DND-41 (cell line): ENCODE measurements around the gene PEDS1.
A peak's percentile ranks its signal among the peaks of the same experiment; 100 is the strongest.

Experiments used
- ATAC-seq: fragments of 200-7000 bp; cut with Tn5 transposase; 3 replicates; pipeline ENCODE4 v1.9.1; 2021; ENCODE audit warnings: low read depth; ENCODE audit not compliant: insufficient read depth
- DNase-seq: peaks from one replicate; pipeline ENCODE4 v3.0.0-alpha.2; 2020
- H2AFZ ChIP-seq: 2 replicates; pipeline ENCODE4 v1.6.0; 2012; ENCODE audit warnings: low read depth, low read length
- H3K27ac ChIP-seq: 2 replicates; pipeline ENCODE4 v1.5.1; 2012; ENCODE audit warnings: low read length, inconsistent platforms
- H3K27me3 ChIP-seq: fragments of 200-600 bp; sonication (generic); 2 replicates; pipeline ENCODE4 v1.6.0; 2012; ENCODE audit warnings: low read length, mild to moderate bottlenecking, inconsistent platforms; ENCODE audit not compliant: insufficient read depth, poor library complexity
- H3K36me3 ChIP-seq: 2 replicates; pipeline ENCODE4 v1.5.1; 2012; ENCODE audit warnings: low read length, inconsistent platforms; ENCODE audit not compliant: insufficient read depth
- H3K4me1 ChIP-seq: 2 replicates; pipeline ENCODE4 v1.5.1; 2012; ENCODE audit warnings: mild to moderate bottlenecking, low read length; ENCODE audit not compliant: insufficient read depth
- H3K4me2 ChIP-seq: 2 replicates; pipeline ENCODE4 v1.6.0; 2012; ENCODE audit warnings: mild to moderate bottlenecking, moderate library complexity, low read length, inconsistent platforms; ENCODE audit not compliant: insufficient read depth
- H3K4me3 ChIP-seq, 2 experiments: fragments of 200-600 bp in 1 of 2; shearing (Covaris generic) in 1 of 2; 2 replicates each; pipeline ENCODE4 v1.5.1; 2012 to 2016; ENCODE audit warnings: inconsistent platforms in 2 of 2, low read length in 2 of 2, mild to moderate bottlenecking in 2 of 2, low read depth in 1 of 2, moderate library complexity in 1 of 2
- H3K79me2 ChIP-seq: 2 replicates; pipeline ENCODE4 v1.6.0; 2012; ENCODE audit warnings: low read length, inconsistent platforms; ENCODE audit not compliant: insufficient read depth
- H3K9ac ChIP-seq: 2 replicates; pipeline ENCODE4 v1.6.0; 2012; ENCODE audit warnings: low read depth, mild to moderate bottlenecking, inconsistent platforms, low read length, moderate library complexity
- H3K9me3 ChIP-seq: 2 replicates; pipeline ENCODE4 v1.5.1; 2012; ENCODE audit warnings: low read length, moderate library complexity, mild to moderate bottlenecking, inconsistent platforms; ENCODE audit not compliant: insufficient read depth, severe bottlenecking
- H4K20me1 ChIP-seq: 2 replicates; pipeline ENCODE4 v1.6.0; 2012; ENCODE audit warnings: low read length; ENCODE audit not compliant: insufficient read depth
- EZH2 ChIP-seq: IDR thresholded peaks from 3 replicates; pipeline ENCODE4 v1.6.1; 2012; ENCODE audit warnings: borderline replicate concordance, low read depth, mild to moderate bottlenecking, moderate library complexity, low read length, inconsistent platforms; ENCODE audit not compliant: severe bottlenecking
- TF ChIP-seq, protein P1 (sequence below): IDR thresholded peaks from 2 replicates; pipeline ENCODE4 v1.5.1; 2012; ENCODE audit warnings: borderline replicate concordance, low read length, moderate library complexity, mild to moderate bottlenecking; ENCODE audit not compliant: poor library complexity, severe bottlenecking; ENCODE audit errors: extremely low read depth

PEDS1 gene

DNA sequence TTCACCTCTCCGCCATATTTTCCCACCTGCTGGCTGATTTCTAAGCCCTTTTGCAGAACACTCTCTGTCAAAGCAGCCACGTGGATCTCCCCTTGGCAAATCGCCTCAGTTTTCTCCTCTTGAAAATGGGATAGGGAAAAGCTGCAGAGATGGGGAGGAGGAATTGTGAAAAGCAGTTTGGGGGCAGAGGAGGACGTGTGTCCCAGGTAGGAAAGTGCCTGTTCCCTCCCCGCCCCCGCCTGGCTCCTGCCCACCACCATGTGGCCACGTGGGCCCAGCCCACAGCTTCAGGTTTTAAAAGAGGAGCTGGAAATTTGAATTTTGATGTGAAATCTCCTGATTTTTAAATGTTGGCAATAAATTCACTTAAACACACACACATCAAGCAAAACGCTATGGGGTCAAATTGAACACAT, 33.5 kb upstream of the PEDS1 start:
- H3K27ac ChIP-seq, result no peak overlapping the region
- H3K27me3 ChIP-seq, result no peaks in the 10 kb centered on the region
- H3K36me3 ChIP-seq, result no peaks in the 10 kb centered on the region; the same call in 1 of the 2 replicates
- peaks cover 8% of the 10 kb centered on the region for H3K4me1 ChIP-seq
- DNase-seq, result no peak
- H3K9ac ChIP-seq, result no peak overlapping the region
- peaks cover 8% of the 10 kb centered on the region; the same call in 1 of the 2 replicates for H4K20me1 ChIP-seq
- H2AFZ ChIP-seq, result no peak overlapping the region
- no peak for ATAC-seq
- H3K4me3 ChIP-seq, result no peak overlapping the region
- no peak for TF ChIP-seq EZH2
- TF ChIP-seq, protein P1, sequence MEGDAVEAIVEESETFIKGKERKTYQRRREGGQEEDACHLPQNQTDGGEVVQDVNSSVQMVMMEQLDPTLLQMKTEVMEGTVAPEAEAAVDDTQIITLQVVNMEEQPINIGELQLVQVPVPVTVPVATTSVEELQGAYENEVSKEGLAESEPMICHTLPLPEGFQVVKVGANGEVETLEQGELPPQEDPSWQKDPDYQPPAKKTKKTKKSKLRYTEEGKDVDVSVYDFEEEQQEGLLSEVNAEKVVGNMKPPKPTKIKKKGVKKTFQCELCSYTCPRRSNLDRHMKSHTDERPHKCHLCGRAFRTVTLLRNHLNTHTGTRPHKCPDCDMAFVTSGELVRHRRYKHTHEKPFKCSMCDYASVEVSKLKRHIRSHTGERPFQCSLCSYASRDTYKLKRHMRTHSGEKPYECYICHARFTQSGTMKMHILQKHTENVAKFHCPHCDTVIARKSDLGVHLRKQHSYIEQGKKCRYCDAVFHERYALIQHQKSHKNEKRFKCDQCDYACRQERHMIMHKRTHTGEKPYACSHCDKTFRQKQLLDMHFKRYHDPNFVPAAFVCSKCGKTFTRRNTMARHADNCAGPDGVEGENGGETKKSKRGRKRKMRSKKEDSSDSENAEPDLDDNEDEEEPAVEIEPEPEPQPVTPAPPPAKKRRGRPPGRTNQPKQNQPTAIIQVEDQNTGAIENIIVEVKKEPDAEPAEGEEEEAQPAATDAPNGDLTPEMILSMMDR, result no peak
- H3K9me3 ChIP-seq, result no peaks in the 10 kb centered on the region
- peaks cover 13% of the 10 kb centered on the region for H3K79me2 ChIP-seq
- H3K4me2 ChIP-seq, result no peak overlapping the region

DNA sequence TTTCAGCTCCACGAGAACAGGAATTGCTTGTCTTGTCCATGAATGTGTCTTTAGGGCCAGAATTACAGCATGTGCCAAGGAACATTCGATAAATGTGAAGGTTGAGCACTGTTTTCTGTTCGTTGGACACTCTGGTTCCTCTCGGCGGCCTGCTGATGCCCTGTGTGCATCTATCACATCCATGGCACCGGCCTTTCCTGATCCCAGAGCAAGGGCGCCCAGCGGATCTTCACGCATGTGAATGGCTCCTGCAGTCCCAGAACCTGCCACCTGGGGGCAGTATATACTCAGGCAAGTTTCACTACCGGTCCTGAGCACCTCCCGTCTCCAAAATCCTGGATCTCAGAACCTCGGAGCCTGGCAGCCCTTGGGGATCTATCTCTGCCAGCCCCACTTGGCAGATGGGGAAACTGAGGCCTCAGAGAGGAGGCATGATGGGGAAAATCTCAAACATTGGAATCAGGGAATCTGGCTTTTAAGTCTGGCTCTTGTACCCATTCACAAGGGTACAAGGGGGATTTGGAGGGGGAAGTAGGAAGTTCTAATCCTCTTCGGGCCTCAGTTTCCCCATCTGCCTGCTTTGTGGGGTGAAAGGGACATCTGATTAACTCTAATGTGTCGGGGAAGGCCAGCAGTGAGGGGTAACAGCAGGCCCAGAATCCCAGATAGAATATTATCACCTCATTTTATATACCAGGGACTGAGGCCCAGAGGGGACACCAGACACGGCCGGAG, 32.8 kb upstream of the PEDS1 start:
- H3K27me3 ChIP-seq, result no peaks in the 10 kb centered on the region
- peaks cover 8% of the 10 kb centered on the region for H3K4me1 ChIP-seq
- H3K4me2 ChIP-seq, result no peak overlapping the region
- DNase-seq, result peak; percentile 87
- H3K79me2 ChIP-seq, result peaks cover 7% of the 10 kb centered on the region
- H3K9ac ChIP-seq, result no peak overlapping the region
- no peak overlapping the region for H3K27ac ChIP-seq
- H3K9me3 ChIP-seq, result no peaks in the 10 kb centered on the region
- peak; percentile 50 for ATAC-seq
- TF ChIP-seq, protein P1, result peak; percentile 99
- TF ChIP-seq EZH2, result no peak
- no peaks in the 10 kb centered on the region for H3K36me3 ChIP-seq
- 0 out of 2 replicates have a peak overlapping the region, but pooled peaks have one; percentile 28 for H2AFZ ChIP-seq
- peaks cover 8% of the 10 kb centered on the region; the same call in 1 of the 2 replicates for H4K20me1 ChIP-seq
- no peak overlapping the region for H3K4me3 ChIP-seq

DNA sequence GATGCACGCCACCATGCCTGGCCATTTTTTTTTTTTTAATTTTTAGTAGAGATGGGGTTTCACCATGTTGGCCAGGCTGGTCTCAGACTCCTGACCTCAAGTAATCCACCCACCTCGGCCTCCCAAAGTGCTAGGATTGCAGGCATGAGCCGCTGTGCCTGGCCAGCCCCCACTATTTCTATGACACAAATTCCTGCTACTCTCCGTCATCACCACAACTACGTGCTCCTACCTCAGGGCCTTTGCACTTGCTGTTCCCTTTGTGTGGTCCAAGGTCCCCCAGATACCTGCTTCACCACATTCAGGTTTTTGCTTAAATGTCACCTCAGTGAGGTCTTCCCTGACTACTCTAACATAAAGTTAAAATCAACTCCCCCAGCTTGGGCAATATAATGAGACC, 31.9 kb upstream of the PEDS1 start:
- DNase-seq (no peak), ATAC-seq (no peak)
- H2AFZ ChIP-seq, result no peak overlapping the region
- peaks cover 8% of the 10 kb centered on the region for H3K4me1 ChIP-seq
- H3K4me2 ChIP-seq, result no peak overlapping the region
- H3K9ac ChIP-seq, result no peak overlapping the region
- H3K27me3 ChIP-seq, result no peaks in the 10 kb centered on the region
- no peaks in the 10 kb centered on the region for H3K9me3 ChIP-seq
- peaks cover 8% of the 10 kb centered on the region; the same call in 1 of the 2 replicates for H4K20me1 ChIP-seq
- no peaks in the 10 kb centered on the region for H3K79me2 ChIP-seq
- H3K27ac ChIP-seq, result no peak overlapping the region
- H3K36me3 ChIP-seq, result no peaks in the 10 kb centered on the region
- TF ChIP-seq, protein P1, result no peak
- no peak for TF ChIP-seq EZH2
- no peak overlapping the region for H3K4me3 ChIP-seq
